Measurements from ENCODE around the gene IGF1R.
A peak's percentile ranks its signal among the peaks of the same experiment; 100 is the strongest.

IGF1R gene

DNA sequence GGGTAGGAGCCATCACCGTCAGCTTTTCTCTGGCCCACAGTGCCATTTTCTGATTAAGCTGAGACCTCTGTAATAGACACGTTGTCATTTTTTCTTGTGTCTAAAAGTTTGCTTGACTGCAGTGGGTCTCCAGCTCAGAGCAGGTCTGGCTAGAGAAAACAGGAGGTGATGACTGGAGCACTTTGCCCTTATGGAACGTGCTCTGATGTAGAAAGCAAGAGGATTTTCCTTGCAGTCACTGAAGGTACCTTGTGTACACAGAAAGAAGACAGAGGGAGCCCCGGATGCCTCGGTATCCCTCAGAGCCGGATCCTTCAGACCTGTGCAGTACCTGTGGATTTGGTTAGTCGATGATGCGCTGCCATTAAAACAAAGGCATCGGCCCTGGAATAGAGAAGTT, 76.2 kb downstream of the IGF1R start:
- no peak for DNase-seq (ENCODE audit: low spot score)

- DNase-seq (ENCODE audit: low spot score): no peak
Measured at GRCh38 chr15:98725874-98726273, 77.5 kb downstream of the IGF1R start.

- no peak for DNase-seq (ENCODE audit: low spot score)
Measured at GRCh38 chr15:98727115-98728040, 79.0 kb downstream of the IGF1R start.

DNA sequence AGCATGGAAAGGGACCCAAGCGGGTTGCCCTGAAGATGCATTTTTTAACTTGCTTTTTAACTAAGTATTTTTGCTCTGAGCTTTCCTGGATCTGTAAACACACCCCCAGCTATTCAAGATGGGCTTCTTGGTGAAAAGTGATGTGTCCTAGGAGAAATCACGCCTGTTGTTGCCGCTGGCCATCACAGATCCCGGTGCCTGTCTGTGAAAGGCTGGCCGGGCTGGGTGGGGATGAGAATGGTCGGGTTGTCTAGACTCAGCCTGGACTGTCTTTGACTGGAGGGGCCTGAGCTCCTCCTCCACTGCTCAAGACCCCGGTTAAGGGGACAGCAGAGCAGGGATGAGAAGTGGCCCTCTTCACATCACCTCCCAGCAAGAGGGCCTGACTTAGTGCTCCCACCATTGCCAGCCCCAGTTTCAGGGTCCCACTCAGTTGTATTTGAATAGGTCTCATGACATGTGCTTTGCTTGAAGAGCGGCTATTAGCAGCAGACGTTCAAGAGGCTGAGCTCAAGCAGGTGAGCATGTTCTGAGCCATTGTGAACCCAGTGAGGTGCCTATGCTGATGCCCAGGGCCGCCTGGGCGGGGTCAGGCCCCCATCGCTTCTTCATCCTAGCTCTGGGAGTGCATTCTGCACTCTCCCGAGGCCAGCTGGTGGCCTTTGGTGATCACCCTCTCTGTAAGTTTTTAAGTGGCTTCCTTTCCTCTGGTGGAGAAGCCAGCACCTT, 79.9 kb downstream of the IGF1R start:
- no peak for DNase-seq (ENCODE audit: low spot score)

DNA sequence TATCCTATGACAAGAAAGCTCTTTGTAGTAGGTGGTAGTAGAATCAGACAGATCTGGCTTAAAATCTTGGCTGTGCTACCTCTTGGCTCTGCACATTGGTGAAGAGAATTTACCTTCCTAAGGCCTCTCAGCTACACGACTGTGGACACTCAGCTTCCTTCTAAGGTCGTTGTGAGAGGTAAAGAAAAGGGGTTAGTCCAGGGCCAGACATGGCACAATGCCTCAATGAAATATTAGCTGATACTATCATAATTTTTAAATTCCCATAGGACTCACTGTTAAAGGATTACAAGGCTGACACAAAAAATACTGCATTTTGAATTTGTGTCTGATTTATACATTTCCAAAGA, 80.4 kb downstream of the IGF1R start:
- no peak for DNase-seq (ENCODE audit: low spot score)

DNA sequence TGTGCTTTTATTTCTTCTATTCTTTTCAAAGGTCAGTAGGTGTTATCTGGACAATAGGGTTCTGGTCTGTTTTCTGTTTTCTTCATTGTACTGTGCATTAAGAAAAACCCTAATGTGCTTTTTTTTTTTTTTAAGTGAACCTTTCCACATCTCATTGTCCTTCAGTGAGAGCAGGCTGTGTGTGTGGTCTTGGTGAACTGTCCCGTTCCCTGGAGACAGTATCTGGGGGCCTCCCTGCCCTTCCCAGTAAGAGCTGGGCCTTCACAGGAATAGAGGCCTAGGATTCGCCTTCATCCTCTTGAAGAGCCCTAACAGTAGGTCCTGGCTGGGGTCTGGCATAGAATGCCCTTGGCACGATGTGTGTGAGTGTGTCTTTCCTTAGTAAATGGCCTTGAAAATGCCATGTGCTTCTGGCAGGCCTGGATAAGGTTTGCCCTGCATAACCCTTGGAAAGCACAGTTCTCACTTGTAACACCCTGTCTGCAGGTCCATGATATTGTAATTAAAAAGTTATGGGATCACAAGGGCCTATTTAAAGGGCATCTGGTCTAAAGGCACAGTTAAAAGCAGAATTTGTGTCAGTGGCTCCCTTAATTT, 81.2 kb downstream of the IGF1R start:
- DNase-seq (ENCODE audit: low spot score): no peak

DNA sequence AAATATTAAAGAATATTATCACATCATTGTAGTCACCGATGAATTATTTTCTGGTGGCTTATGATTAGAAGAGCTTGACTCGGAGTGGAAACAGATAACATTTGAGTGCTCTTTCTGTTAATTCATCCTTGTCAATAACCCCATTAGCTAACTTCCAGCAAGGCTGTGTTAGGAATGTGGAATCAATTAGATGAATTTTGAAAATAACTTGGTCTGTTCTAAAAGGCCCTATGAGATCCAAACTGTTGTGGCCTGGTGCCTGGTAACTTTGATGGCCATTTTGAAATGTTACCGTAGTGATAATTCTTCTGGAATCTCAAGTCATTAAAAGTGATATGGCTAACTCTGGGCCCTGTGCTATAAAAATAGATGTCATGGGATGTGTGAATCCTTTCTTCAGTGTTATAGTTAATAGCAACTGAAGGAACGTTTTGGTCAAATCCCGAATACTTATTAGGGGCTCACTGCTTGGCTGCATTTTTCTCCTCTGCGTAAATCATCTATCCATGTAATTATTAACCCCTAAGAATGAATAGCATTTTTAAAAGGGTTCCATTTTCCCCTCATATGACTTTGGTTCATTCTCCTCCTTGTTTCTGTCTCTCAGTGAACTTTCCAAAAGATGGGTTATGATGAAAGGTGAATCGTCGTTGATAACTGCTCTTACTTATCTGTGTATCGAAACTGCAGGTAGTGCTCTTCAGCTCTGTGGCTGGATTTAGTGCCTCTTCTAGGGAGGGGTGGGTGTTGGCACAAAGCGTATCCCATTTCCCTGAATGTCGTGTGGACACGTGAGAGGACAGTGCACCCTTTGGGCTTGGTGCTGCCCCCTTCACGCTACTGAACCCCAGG, 82.7 kb downstream of the IGF1R start:
- DNase-seq (ENCODE audit: low spot score): no peak

- no peak for DNase-seq (ENCODE audit: low spot score)
Measured at GRCh38 chr15:98731712-98732450, 83.5 kb downstream of the IGF1R start.

DNA sequence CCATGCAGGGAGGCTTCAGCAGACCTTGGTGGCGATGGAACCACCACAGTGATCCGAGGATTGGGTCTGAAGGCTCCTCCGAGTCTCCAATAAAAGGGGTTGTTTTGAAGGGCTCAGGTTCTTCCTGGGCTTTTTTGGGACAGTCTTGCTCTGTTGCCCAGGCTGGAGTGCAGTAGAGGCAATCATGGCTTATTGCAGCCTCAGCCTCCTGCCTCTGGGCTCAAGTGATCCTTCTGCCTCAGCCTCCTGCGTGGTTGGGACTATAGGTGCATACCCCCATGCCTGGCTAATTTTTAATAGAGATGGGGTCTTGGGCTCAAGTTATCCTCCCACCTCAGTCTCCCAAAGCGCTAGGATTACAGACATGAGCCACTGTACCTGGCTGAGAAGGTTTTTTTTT, 84.8 kb downstream of the IGF1R start:
- DNase-seq (ENCODE audit: low spot score): no peak

DNA sequence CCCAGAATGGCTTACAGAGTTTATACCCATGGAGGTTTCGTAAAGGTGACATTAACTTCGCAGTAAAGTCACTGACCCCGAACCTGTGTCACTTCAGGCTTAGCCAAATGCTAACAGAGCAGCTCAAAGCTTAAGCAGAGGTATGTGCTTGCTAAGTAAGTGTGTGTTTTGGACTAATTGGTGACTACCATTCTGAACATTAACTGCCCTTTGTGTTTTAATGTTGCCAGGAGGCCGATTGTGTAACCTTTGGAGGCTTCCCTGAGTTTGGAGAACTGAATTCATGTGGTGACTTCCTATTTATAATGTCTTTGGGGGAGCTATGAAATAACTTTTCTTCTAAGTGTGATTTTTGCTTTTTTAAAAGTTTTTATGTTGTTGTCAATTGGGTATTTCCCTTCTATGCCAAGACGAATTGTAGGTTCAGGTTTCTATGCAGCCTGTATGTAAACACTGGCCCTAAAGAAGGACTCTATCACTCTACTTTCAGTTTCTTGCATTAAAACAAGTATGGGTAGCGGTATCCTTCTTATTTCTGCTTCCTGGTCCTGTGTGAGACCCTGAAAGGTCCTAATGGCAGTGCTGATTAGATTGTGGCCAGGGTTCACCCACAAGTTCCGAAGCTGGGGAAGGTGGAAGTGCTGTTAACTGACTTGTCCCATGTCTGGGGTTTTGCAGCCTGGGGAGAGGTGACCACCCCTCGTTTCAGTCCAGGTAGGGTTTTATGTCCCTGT, 86.3 kb downstream of the IGF1R start:
- no peak for DNase-seq (ENCODE audit: low spot score)

GRCh38 chr15:98735304-98735703, 87.0 kb downstream of the IGF1R start:
- DNase-seq (ENCODE audit: low spot score): no peak

DNA sequence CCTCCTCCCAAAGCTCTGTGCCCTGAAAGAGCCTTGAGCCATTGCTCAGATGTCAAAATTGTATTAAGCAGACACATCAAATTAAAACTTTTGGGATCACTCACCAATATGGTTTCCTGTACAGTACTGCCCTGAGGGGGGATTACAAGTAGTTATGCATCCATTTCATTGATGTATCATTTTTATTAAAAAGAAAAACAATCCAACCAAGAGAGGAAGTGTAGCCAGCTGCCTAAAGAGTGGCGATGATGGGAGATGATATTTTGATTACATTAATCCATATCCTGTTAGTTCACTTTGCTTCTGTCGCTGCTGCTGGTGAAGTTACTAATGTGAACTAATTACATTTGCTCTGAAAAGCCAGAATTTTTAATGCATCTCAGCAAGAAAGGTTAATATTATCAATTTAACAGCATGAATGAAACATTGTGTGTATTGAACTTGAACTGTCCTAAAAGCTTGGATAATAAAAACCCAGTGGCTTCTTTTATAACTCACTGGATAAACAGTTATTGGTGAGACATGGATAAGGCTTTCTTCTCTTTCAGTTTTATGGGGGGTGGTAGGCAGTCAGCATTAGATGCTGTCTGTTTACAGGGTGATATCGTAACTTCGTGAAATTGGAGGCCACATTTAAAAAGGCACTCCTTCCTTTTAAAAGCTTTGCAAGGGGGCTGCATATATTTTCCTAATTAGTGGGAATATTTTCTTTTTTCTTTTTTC, 87.7 kb downstream of the IGF1R start:
- DNase-seq (ENCODE audit: low spot score): peak; percentile 44

DNA sequence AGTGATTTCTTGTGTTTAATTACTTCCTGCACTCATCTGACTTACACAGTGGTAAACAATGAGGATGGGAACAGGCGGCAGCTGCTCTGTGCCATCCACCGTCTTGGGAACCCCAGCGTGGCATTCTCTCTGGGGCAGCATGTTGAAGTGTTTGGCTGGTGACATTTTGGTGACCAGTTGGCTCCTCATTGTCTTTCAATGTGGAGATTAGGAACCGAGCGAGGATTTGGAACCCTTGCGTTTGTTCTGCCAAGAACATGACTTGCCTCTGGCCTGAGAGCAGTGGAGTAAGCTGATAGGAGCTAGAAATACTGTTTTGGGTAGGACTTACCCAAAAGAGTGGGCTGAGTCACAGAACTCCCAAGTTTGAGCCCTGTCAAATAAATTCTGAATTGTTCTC, 88.8 kb downstream of the IGF1R start:
- no peak for DNase-seq (ENCODE audit: low spot score)

- no peak for DNase-seq (ENCODE audit: low spot score)
Measured at GRCh38 chr15:98737721-98738120, 89.4 kb downstream of the IGF1R start.

GRCh38 chr15:98738689-98739401, 90.5 kb downstream of the IGF1R start:
- DNase-seq (ENCODE audit: low spot score): no peak

DNA sequence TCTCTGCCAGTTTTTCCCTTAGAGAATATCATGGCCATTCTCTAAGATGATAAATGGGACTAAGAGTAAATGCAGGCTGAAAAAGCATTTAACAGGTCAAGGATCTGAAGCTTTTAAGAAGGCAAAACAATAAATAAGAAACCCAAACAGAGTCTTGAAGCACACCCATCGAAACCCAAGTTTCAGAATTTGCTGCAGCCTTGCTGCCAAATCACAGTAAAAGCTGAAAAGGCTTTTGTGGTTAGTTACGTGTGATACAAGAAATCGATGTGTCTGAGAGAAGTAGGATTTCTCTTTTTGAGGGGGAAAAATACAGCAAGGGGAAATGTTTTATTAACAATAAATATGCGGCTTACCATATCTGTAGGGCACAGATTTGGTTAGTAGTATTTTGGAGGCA, 92.0 kb downstream of the IGF1R start:
- no peak for DNase-seq (ENCODE audit: low spot score)

GRCh38 chr15:98740963-98741362, 92.6 kb downstream of the IGF1R start:
- DNase-seq (ENCODE audit: low spot score): no peak

DNA sequence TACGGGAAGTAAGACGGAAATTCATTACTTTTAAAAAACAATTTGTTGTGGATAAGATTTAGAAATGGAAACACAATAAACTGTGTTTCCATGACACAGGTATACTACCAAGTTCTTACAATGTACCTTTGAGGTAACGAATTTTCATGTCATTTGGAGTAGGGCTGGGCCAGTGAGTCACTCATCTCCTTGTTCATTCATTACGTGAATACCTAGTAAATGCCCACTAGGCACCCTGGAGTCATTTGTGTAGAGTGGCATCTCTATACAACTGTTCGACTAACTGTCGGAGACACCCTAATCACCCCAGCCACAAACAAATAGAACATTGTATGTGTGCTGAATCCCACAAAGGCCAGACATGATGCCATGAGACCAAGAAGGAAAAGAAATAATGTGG, 94.8 kb downstream of the IGF1R start:
- no peak for DNase-seq (ENCODE audit: low spot score)

DNA sequence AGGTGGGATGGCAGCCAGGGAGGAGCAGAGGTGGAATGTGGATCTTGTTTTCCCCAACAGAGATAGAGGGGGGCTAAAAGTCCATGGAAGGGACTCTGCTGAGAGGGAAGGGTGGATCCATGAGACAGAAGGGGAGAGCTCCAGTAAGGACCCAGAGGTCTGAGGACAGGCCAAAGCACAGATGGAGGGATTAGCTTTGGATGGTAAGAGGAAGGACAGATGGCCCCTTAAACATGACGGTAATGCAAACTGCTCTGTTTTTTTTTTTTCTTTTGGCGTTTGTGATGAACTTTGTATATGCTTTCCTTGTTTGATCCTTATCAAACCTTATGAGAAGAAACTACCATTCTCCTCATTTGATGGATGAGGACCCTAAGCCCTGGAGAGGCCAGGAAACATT, 96.2 kb downstream of the IGF1R start:
- peak; percentile 77 for DNase-seq (ENCODE audit: low spot score)
